NT2/D1 (cell line): ENCODE data around the gene PLCB3.

Experiments used
- SUZ12 ChIP-seq: IDR thresholded peaks from 2 replicates; pipeline ENCODE4 v1.6.1; 2011; ENCODE audit not compliant: insufficient read length, insufficient read depth; ENCODE audit errors: extremely low read depth
- YY1 ChIP-seq: IDR thresholded peaks from 2 replicates; pipeline ENCODE4 v1.6.1; 2011; ENCODE audit not compliant: insufficient read length, insufficient read depth

DNA sequence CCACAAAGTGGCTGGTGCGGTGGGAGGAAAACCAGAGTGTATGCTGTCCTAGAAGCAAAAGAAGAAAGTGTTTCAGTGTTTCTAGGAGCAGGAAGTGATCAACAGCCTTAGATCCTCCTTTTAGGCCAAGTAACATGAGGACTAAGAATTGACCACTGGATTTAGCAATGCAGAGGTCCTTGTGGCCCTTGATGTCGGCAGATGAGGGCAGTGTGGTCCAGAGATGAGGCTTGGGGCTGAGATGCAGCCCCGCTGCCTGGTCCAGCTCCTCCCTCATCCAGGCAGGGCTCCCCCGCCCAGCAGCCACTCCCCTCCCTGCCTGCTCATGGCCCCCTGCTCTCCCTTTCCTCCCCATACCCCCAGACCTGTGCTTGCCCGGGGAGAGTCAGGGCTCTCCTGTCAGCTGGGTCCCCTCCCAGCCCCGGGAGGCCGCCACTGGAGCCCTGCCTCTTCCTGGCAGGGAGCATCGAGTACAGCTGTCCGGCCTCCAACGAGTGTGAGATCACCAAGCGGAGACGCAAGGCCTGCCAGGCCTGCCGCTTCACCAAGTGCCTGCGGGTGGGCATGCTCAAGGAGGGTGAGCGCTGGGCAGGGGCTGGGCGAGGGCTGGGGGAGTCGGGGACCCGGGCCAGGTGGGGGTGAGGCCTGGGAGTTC is 62.3 kb downstream of the PLCB3 start:
- TF ChIP-seq YY1 (no peak), SUZ12 (no peak)
